22Rv1 (cell line): ENCODE measurements around the gene TNNT3.

Experiments used
- ZFX ChIP-seq: fragments of 450-650 bp; IDR thresholded peaks from 2 replicates; pipeline ENCODE4 v1.6.1; 2017; ENCODE audit warnings: antibody characterized with exemption, borderline replicate concordance
- TF ChIP-seq, protein P1 (sequence below): fragments of 450-650 bp; IDR thresholded peaks from 2 replicates; pipeline ENCODE4 v1.5.1; 2017; ENCODE audit warnings: mild to moderate bottlenecking

DNA sequence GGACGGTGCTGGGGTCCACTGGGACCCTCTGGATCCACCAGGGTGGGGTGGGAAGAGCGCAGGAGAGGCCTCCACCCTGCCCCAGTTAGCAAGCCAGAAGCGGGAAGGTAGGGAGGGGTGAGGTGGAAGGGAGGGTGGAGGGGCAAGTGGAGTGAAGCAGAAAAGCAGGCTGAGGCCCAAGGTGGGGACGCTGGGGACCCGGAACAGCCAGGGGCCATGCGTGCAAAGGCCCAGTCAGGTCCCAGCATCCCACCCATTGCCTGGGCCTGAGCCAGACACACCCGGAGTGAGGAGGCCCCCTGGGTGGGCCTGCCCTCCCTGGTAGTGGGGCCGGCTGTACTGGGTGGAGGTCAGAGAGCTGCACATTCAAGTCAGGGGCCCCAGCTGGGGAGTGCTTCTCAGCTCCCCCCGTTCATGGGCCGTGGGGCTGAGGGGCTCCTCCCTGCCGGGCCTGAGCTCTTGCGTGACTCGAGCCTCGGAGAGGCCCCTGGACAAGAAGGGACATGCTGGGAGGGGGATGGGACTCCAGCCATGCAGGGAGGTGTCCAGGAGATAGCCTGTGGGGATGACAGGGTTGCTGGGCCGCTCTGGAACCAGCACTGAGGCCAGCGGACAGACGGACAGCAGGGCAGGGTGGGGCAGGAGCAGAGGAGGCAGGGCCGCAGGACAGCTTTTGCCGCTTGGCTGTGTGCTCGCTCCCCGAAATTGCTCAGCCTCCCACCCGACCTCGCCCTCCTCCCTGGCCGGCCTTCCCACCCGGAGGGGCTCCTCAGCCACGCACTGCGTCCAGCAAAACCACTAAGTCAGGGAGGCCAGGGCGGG, 7.7 kb downstream of the TNNT3 start:
- TF ChIP-seq, protein P1, sequence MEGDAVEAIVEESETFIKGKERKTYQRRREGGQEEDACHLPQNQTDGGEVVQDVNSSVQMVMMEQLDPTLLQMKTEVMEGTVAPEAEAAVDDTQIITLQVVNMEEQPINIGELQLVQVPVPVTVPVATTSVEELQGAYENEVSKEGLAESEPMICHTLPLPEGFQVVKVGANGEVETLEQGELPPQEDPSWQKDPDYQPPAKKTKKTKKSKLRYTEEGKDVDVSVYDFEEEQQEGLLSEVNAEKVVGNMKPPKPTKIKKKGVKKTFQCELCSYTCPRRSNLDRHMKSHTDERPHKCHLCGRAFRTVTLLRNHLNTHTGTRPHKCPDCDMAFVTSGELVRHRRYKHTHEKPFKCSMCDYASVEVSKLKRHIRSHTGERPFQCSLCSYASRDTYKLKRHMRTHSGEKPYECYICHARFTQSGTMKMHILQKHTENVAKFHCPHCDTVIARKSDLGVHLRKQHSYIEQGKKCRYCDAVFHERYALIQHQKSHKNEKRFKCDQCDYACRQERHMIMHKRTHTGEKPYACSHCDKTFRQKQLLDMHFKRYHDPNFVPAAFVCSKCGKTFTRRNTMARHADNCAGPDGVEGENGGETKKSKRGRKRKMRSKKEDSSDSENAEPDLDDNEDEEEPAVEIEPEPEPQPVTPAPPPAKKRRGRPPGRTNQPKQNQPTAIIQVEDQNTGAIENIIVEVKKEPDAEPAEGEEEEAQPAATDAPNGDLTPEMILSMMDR, result no peak
- TF ChIP-seq ZFX, result no peak
